GM19035 (cell line): ENCODE results near the gene PTPRR.

ENCODE experiments used
- ATAC-seq: cut with Tn5 transposase; IDR thresholded peaks from one replicate; pipeline ENCODE4 v1.9.1; 2021; ENCODE audit not compliant: unreplicated experiment

PTPRR gene

GRCh38 chr12:70920251-70920851 is at the start of gene PTPRR:
Gene PTPRR (minus strand): TSS chr12:70920738. CDS start chr12:70920390, 348 bp downstream.
- no peak for ATAC-seq

DNA sequence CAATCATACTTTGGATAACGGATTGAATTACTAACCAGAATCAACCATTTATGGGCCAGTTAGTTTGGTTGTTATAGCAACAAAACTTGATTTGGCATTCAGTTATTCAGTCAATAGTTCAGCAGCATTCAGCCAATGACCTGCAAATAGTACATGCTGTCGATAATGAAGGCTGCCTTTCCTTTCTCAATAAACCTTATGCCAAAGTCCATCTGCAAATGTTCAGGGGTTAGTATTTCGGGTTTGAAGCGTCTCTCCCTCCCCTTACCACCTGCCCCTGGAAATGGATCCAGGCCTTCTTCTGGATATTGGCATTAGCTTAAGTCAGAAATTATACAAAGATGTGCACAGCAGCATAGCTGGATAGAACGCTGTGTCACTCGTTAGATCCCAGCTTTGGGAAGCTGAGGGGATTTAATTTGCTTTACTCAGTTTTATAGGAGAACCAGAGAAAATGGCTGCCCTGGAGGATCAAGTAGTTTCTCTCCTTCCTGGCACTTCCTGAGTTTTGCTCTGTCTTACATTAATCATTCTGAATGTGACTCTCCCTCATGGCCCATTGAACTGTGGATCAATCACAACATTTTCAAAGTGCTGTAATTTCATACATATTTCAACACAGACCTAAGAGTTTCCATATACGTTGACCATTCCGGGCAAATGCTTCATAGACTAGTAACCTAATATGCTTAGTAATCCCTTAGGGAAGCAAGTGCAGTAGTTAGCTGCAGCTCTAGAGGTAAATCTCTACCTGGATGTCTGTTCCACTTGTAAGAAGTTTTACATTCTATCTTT is 46.7 kb upstream of the PTPRR start:
- ATAC-seq = no peak

- no peak for ATAC-seq
Observed at GRCh38 chr12:70966046-70966445, 45.5 kb upstream of the PTPRR start.

GRCh38 chr12:70964867-70965510 is 44.5 kb upstream of the PTPRR start:
- ATAC-seq = no peak

DNA sequence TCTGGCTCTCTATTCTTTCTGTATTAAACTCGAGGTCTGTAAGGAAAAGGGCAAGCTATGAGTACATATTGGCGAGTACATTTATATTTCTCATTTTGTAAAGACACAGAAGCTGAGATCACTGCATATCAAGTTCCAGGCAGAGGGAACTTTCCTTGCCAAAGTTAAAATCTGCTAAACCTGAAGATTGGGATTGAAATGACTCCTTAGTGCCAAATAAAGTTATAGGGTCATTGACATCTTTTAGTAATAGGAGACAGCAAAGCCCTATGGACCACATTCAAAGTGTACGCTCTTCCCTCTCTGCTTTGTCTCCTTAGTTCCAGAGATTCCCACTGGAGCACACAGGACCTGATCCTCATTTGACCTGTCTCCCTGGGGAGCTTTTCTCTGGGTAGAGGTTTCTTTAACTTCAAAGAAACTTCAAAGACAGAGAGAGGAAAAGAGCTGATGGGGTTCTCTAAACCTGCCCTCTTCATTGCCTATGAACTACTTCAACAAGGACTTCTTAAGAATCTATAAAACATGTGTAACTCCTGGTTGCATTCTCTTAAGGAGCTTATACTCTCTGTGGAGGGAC is 42.6 kb upstream of the PTPRR start:
- no peak for ATAC-seq

DNA sequence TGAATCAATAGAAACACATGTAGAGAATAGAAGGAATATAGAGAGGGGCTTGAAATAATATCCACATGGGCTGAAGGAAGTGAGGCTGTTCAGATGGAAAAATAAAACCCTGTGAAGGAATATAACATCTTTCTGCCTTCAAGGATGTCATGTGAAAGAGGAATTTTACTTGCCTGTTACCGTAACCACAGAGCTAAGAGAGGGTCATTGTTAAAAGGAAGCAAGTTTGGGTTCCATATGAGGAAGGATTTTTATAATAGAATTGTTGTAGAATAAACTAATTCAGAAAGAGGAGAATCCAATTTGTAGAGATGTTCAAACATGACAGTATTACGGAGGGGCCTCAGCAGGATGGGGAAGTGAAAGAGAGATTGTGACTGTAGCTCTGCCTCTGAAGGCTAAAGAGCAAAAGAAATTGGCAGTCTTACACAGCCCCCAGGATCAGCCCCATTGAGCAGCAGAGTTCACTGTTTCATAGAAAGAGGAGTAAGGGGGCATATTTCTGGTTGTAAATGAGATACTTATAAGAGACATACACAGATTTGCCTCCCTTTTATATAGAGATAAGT is 41.8 kb upstream of the PTPRR start:
- ATAC-seq = no peak

DNA sequence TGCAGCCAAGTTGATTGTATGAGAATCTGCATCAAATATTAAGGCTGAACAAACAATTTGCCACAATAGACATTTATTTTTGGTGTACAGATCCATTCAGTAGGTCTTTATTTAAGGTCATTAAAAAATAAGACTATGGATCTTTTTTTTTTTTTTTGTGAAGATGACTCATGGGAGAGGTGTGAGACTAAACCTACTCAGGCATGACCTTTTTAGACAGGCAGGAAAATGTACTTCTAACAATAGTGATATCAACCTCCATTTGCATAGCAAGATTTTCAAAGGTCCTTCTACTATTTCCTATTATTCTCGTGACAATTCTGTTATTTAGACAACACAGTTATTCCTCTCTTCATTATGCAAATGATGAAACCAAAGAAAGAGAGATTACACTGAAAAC is 39.9 kb upstream of the PTPRR start:
- no peak for ATAC-seq

DNA sequence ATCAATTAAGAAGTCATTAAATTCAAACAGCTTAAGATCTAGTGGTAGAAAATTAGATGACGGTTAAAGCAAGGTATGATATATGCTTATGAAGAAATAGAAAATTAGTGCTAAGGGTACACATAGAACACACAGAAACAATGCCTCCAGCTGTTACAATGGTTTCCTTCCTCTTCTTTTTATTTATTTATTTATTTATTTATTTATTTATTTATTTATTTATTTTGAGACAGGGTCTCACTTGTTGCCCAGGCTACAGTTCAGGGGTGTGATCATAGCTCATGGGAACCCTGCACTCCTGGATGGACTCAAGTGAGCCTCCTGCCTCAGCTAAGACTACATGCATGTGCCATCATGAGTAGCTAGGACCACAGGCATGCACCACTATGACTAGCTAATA is 34.9 kb upstream of the PTPRR start:
- no peak for ATAC-seq

DNA sequence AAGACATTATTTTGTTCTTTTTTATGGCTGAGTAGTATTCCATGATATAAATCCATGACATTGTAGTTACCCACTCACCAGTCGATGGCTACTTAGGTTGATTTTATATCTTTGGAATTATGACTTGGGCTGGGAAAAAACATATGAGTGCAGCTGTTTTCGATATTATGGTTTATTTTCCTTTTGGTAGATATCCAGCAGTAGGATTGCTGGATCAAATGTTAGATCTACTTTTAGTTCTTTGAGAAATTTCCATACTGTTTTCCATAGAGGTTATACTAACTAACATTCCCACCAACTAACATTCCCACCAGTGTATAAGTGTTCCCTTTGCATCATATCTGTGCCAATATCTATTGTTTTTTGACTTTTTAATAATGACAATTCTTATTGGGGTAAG is 29.9 kb upstream of the PTPRR start:
- no peak for ATAC-seq

GRCh38 chr12:70948976-70949336 is 28.4 kb upstream of the PTPRR start:
- ATAC-seq = no peak

DNA sequence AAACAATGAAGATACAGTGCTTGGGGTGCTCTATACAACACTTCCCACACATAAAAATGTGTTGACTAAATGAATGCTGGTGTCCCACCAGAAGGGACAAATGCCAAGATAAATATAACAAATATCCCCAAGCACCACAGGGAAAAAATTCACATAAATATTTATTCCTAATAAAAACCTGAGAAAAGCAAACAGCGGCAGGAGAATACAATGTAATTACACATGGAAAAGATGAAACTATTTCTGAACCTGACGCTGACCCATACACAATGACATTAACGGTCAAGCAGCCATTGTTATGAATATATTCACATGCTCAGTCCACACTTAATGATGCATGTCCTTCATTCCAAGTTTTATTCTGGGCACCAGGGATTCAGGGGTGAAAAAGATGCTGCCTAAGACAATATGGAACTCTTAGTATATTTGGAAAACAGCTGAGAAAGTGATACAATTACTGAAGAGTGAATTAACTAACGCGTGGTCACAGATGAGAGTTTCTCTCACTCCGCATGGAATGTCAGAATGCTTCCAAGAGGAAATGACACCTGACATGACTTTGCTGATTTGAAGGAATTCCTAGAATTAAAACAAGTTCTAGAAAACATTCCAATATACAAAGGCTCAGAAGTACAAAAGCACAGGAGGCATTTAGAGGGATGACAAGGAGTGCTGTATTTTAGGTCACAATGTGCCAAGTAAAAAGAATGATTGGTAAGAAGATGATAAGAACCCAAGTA is 27.9 kb upstream of the PTPRR start:
- ATAC-seq = no peak

DNA sequence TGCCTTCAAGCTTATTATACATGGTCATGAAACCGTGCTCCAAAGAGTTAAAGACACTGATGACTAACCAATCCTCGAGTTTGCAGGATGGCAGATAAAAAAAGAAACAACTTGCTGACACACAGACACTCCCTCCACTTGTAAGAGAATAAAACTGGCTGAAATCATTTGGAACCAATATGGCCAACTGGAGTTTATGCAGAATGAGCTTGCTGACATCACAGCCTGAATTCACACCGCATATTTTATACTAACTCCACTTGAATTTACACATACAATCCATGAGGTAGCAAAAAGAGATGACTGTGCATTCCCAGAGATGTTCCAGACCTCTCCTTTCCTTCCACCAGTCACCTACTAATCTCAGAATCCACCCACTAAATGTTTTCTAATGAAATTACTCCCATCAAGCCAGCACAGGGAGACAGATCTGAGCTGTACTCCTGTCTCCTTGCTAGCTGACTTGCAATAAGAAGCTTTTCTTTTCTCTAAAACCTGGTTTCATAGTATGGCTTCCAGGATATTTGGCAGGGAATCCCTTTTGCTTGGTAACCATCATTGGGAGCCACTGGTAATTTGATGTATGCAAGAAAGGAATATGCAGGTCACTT is 15.8 kb upstream of the PTPRR start:
- no peak for ATAC-seq

DNA sequence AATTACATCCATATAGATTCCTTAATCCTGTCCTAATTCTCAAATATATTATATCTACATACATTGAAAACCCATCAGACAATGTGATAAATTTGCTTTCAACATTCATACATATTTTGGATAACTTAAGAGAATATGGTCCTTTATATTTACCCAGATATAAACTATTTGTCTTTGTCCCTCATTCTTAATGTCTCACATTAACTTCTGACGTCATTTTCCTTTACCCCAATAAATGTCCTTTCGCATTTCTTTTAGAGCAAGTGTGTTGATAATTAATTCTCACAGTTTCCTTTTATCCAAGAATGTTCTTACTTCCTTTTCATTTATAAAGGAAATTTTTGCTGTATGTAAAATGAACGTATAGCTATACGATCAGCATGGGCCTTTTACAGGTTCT is 12.6 kb upstream of the PTPRR start:
- no peak for ATAC-seq

DNA sequence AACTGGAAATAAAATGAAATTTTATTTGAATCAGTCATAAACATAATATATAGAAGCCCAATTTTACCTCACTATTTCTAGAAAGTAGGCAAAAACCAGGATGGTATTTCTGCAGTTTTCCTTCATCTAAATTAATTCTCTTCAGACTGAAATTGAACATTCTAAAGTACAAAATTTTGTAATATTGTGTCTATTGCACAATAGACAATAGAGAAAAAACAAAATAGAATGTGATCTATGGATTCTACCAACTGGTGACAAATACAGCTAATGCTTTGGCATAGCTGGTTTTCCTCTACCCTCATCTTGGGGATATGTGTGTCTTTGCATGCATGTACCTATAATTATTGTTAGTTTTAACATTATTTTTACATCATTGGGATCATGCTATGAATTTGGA is 8.5 kb upstream of the PTPRR start:
- ATAC-seq = no peak

DNA sequence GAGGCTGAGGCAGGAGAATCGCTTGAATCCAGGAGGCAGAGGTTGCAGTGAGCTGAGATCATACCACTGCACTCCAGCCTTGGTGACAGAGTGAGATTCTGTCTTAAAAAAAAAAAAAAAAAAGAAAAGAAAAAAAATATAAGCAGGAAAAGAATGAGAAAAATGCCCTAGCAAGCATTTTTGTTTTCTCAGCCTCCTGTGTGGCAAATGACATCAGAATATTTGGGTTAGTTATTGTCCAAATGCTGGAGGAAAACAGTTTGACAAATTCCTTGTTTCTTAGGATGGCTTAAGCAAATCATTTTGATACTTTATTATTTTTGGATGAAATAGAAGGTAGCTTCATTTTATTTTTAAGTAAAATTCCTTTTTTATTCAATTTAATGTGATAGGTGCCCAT is 7.5 kb upstream of the PTPRR start:
- no peak for ATAC-seq

GRCh38 chr12:70927356-70927755 is 6.8 kb upstream of the PTPRR start:
- ATAC-seq = no peak

DNA sequence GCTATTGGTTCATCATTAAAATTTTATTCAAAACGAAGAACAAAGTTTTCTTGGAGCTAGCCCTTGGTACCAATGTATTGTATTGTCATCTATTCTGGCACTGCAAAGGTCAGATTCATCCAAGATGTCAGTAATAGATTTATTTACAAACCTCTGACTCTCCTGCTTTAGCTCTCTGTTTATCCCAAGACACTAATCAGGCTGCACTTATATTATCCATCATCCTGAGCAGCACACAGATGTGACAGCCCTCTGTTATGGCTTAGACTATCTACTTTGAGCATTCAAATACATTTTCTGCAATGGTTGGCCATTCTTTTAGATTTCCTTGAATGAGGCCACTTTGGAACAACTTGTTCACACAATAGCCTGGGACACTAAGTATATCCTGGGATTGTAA is 5.0 kb upstream of the PTPRR start:
- ATAC-seq = no peak

DNA sequence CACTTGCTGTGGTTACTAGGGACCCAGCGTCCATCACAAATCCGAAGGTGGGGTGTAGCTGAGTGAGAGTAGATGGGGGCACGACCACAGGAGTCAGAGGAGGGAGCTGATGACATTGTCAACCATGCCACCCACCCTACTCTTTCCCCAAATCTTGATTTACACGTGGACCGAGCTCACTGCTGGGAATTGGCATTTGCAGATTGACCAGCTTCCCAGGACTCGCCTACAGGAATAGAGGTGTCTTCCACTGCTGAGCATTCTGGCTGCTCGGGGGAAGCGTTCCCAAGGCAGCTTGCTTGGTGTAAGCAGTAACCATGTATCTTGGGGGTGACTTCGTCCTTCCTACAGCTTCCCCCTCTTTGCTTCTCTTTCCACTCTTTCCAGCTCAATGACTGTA is 353 bp upstream of the PTPRR start:
- no peak for ATAC-seq

GRCh38 chr12:70919597-70920035 is 922 bp downstream of the PTPRR start:
- no peak for ATAC-seq

- no peak for ATAC-seq
Observed at GRCh38 chr12:70919176-70919575, 1.4 kb downstream of the PTPRR start.

GRCh38 chr12:70918321-70918720 is 2.2 kb downstream of the PTPRR start:
- ATAC-seq = no peak
